Mesothelial cell of epicardium (in vitro differentiated cells): ENCODE data around the gene ESRRA. TPM values are rescaled to one million over a fixed set of nuclear protein-coding genes. Genes with fewer than 3 reads are reported as not detected.
"Not testable (repeated sequence)": the region's sequence is repeated elsewhere in the genome, so short reads cannot be mapped to it uniquely, and the experiment has no call there.

Experiments
- DNase-seq, 2 experiments: peaks; one replicate each; pipeline ENCODE4 v3.0.0; 2021; ENCODE audit warnings: low spot score in 2 of 2; ENCODE audit not compliant: unreplicated experiment in 2 of 2
- H3K27ac Mint-ChIP-seq: 2 replicates; pipeline ENCODE4 v1.8.0; 2021; ENCODE audit warnings: mixed read lengths
- H3K27me3 Mint-ChIP-seq: 2 replicates; pipeline ENCODE4 v1.8.0; 2021; ENCODE audit warnings: low read depth, mixed read lengths
- H3K36me3 Mint-ChIP-seq: 2 replicates; pipeline ENCODE4 v1.8.0; 2021; ENCODE audit warnings: mixed read lengths
- H3K4me1 Mint-ChIP-seq: 2 replicates; pipeline ENCODE4 v1.8.0; 2021; ENCODE audit warnings: mixed read lengths
- H3K4me3 Mint-ChIP-seq: 2 replicates; pipeline ENCODE4 v1.8.0; 2021; ENCODE audit warnings: mild to moderate bottlenecking, moderate library complexity, mixed read lengths
- H3K9me3 Mint-ChIP-seq: 2 replicates; pipeline ENCODE4 v1.8.0; 2021; ENCODE audit warnings: mixed read lengths
- CTCF ChIP-seq: fragments of 200-600 bp; sonication (generic); IDR thresholded peaks from one replicate; pipeline ENCODE4 v1.5.0; 2021; ENCODE audit warnings: antibody characterized with exemption; ENCODE audit not compliant: unreplicated experiment
- total RNA-seq: library from RNA; stranded (reverse); gene quantifications from 3 replicates; pipeline ENCODE4 v1.2.1, GENCODE V29; 2021

ESRRA gene
- total RNA-seq, 1 donor from 2014 or later, result 26.6 TPM

- H3K9me3 Mint-ChIP-seq, result no peaks in the 10 kb centered on the region
- no peak for DNase-seq
- TF ChIP-seq CTCF, result no peak
- H3K27ac Mint-ChIP-seq, result peak overlapping the region; percentile 92
- H3K4me1 Mint-ChIP-seq, result peaks cover 29% of the 10 kb centered on the region
- H3K4me3 Mint-ChIP-seq, result no peak overlapping the region
- H3K36me3 Mint-ChIP-seq, result peaks cover 8% of the 10 kb centered on the region
- no peaks in the 10 kb centered on the region for H3K27me3 Mint-ChIP-seq
Observed at GRCh38 chr11:64321533-64321932, 16.2 kb downstream of the ESRRA start.

DNA sequence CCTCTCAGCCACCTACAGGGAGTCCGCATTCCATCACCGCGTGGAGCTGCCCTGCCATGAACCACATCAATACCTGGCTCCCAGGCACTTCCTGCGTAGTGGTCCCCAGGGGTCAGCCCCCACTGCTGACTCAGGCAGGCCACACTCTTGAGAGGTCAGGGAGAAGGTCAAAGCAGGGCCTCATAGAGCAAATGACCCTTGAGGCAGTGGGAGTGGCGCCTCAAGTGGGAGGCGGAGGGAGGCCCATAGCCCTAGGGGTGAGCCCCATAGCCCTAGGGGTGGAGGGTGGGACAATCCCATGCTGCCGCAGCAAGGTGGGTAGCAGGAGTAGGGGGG, 17.6 kb downstream of the ESRRA start:
- no peak for DNase-seq
- no peaks in the 10 kb centered on the region for H3K27me3 Mint-ChIP-seq
- H3K4me1 Mint-ChIP-seq, result peaks cover 23% of the 10 kb centered on the region
- no peaks in the 10 kb centered on the region for H3K9me3 Mint-ChIP-seq
- TF ChIP-seq CTCF, result no peak
- H3K4me3 Mint-ChIP-seq, result no peak overlapping the region
- H3K36me3 Mint-ChIP-seq, result peaks cover 8% of the 10 kb centered on the region
- H3K27ac Mint-ChIP-seq, result peak overlapping the region; percentile 9

- Mint-ChIP-seq H3K27me3 (no peaks in the 10 kb centered on the region), H3K4me1 (peaks cover 23% of the 10 kb centered on the region), H3K4me3 (no peak overlapping the region), H3K27ac (no peak overlapping the region), H3K36me3 (peaks cover 8% of the 10 kb centered on the region), H3K9me3 (no peaks in the 10 kb centered on the region)
- TF ChIP-seq CTCF, result no peak
- DNase-seq, result no peak
Observed at GRCh38 chr11:64323373-64323772, 18.0 kb downstream of the ESRRA start.

GRCh38 chr11:64323984-64324383, 18.7 kb downstream of the ESRRA start:
- not testable (repeated sequence) for H3K27me3 Mint-ChIP-seq

DNA sequence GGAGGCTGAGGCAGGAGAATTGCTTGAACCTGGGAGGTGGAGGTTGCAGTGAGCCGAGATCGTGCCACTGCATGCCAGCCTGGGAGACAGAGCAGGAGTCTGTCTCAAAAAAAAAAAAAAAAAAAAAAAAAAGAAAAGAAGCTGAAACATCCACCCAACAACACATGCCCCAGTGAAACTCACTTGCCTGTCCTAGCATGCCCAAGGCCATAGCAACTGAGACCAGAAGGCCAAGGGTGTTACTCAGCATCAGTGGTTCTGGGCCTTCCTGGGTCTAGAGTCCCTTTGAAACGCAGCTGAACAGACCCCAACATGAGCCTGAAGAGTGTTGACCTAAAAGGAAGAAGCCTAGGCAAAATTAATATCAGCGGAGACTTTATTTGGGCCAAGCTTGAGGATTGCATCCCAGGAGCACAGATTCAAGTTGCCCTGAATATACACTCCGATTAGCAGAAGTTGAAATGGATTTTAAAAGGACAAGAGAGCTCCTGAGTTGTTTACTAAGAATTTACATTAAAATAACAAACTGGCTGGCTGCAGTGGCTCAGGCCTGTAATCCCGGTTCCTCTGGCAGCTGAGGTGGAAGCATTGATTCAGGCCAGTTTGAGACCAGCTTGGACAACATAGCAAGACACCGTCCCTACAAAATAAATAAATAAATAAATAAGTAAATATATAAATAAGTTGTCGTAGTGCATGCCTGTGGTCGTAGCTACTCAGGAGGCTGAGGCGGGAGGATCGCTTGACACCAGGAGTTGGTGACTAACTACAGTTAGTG, 19.6 kb downstream of the ESRRA start:
- TF ChIP-seq CTCF, result no peak
- no peaks in the 10 kb centered on the region for H3K27me3 Mint-ChIP-seq
- H3K4me1 Mint-ChIP-seq, result peaks cover 17% of the 10 kb centered on the region
- DNase-seq, result no peak
- peaks cover 8% of the 10 kb centered on the region for H3K36me3 Mint-ChIP-seq
- H3K4me3 Mint-ChIP-seq, result no peak overlapping the region
- H3K27ac Mint-ChIP-seq, result peak overlapping the region; percentile 91
- no peaks in the 10 kb centered on the region for H3K9me3 Mint-ChIP-seq

More at GRCh38 chr11:64323984-64324383, 18.7 kb downstream of the ESRRA start:
- not testable (repeated sequence) for H3K36me3 Mint-ChIP-seq, H3K4me3 Mint-ChIP-seq, DNase-seq, H3K9me3 Mint-ChIP-seq
- Mint-ChIP-seq H3K4me1 (peaks cover 21% of the 10 kb centered on the region), H3K27ac (peak overlapping the region; percentile 50)

GRCh38 chr11:64327375-64327774, 22.1 kb downstream of the ESRRA start:
- no peak for TF ChIP-seq CTCF
- H3K9me3 Mint-ChIP-seq, result no peaks in the 10 kb centered on the region
- H3K27ac Mint-ChIP-seq, result no peak overlapping the region
- H3K4me3 Mint-ChIP-seq, result no peak overlapping the region
- peaks cover 2% of the 10 kb centered on the region for H3K4me1 Mint-ChIP-seq
- H3K36me3 Mint-ChIP-seq, result no peaks in the 10 kb centered on the region
- H3K27me3 Mint-ChIP-seq, result no peaks in the 10 kb centered on the region
- DNase-seq, result no peak
